ENCODE data around the gene TMEM51. TPM values are rescaled to one million over a fixed set of nuclear protein-coding genes. Genes with fewer than 3 reads are reported as not detected.

TMEM51 gene
- total RNA-seq, 2 donors from 2014 or later: 12.1 TPM

- WGBS, 2 experiments (ENCODE audit: insufficient coverage in 1 of 2, insufficient read length in 1 of 2): 87 to 88% methylated on average over 7 of the region's 7 CpGs
- Mint-ChIP-seq H3K27ac (no peak overlapping the region), H3K36me3 (ENCODE audit: low read depth) (no peaks in the 10 kb centered on the region), H3K9me3 (no peaks in the 10 kb centered on the region), H3K27me3 (ENCODE audit: insufficient read depth) (peaks cover 8% of the 10 kb centered on the region), H3K4me1 (peaks cover 10% of the 10 kb centered on the region), H3K4me3 (no peak overlapping the region)
- Histone ChIP-seq H3K9ac (ENCODE audit: extremely low read depth, low read length, poor library complexity, severe bottlenecking) (no peak overlapping the region), H3K36me3 (ENCODE audit: control insufficient read depth, insufficient read depth, low read length) (no peaks in the 10 kb centered on the region), H3K27ac (ENCODE audit: low read depth, low read length) (no peak overlapping the region), H3K4me3 (ENCODE audit: low read length) (no peak overlapping the region), H3K4me1 (ENCODE audit: control insufficient read depth, insufficient read depth, low read length) (no peaks in the 10 kb centered on the region), H3K27me3 (ENCODE audit: control insufficient read depth, insufficient read depth, low read length, poor library complexity, severe bottlenecking) (peaks cover 3% of the 10 kb centered on the region), H3K9me3 (ENCODE audit: control insufficient read depth, low read length) (no peaks in the 10 kb centered on the region)
- DNase-seq: no peak
- no peak for TF ChIP-seq CTCF (conservative IDR thresholded peaks at IDR 0.05)
Measured at GRCh38 chr1:15106608-15107007, 46.9 kb upstream of the TMEM51 start.

GRCh38 chr1:15107058-15107687, 46.4 kb upstream of the TMEM51 start:
- no peaks in the 10 kb centered on the region for H3K4me1 ChIP-seq (ENCODE audit: control insufficient read depth, insufficient read depth, low read length)
- Mint-ChIP-seq H3K9me3 (no peaks in the 10 kb centered on the region), H3K4me1 (peaks cover 13% of the 10 kb centered on the region), H3K27ac (no peak overlapping the region), H3K4me3 (no peak overlapping the region), H3K27me3 (ENCODE audit: insufficient read depth) (peaks cover 4% of the 10 kb centered on the region), H3K36me3 (ENCODE audit: low read depth) (no peaks in the 10 kb centered on the region)
- no peaks in the 10 kb centered on the region for H3K36me3 ChIP-seq (ENCODE audit: control insufficient read depth, insufficient read depth, low read length)
- H3K9ac ChIP-seq (ENCODE audit: extremely low read depth, low read length, poor library complexity, severe bottlenecking): no peak overlapping the region
- no peak overlapping the region for H3K4me3 ChIP-seq (ENCODE audit: low read length)
- H3K27ac ChIP-seq (ENCODE audit: low read depth, low read length): no peak overlapping the region
- WGBS, 2 experiments (ENCODE audit: insufficient coverage in 1 of 2, insufficient read length in 1 of 2): 83 to 100% methylated on average over 1 of the region's 1 CpG
- H3K9me3 ChIP-seq (ENCODE audit: control insufficient read depth, low read length): no peaks in the 10 kb centered on the region
- no peaks in the 10 kb centered on the region for H3K27me3 ChIP-seq (ENCODE audit: control insufficient read depth, insufficient read depth, low read length, poor library complexity, severe bottlenecking)
- no peak for TF ChIP-seq CTCF (conservative IDR thresholded peaks at IDR 0.05)
- DNase-seq: no peak

GRCh38 chr1:15107911-15108310, 45.6 kb upstream of the TMEM51 start:
- 48 to 53% methylated on average over 4 of the region's 4 CpGs for WGBS, 2 experiments (ENCODE audit: insufficient coverage in 1 of 2, insufficient read length in 1 of 2)
- peaks cover 4% of the 10 kb centered on the region for H3K27me3 Mint-ChIP-seq (ENCODE audit: insufficient read depth)
- no peaks in the 10 kb centered on the region for H3K4me1 ChIP-seq (ENCODE audit: control insufficient read depth, insufficient read depth, low read length)
- no peaks in the 10 kb centered on the region for H3K36me3 ChIP-seq (ENCODE audit: control insufficient read depth, insufficient read depth, low read length)
- no peak overlapping the region for H3K27ac ChIP-seq (ENCODE audit: low read depth, low read length)
- H3K4me3 Mint-ChIP-seq: no peak overlapping the region
- no peaks in the 10 kb centered on the region for H3K9me3 ChIP-seq (ENCODE audit: control insufficient read depth, low read length)
- no peak for DNase-seq
- no peak for TF ChIP-seq CTCF (conservative IDR thresholded peaks at IDR 0.05)
- H3K9me3 Mint-ChIP-seq: no peaks in the 10 kb centered on the region
- H3K27ac Mint-ChIP-seq: no peak overlapping the region
- H3K4me1 Mint-ChIP-seq: peaks cover 20% of the 10 kb centered on the region
- no peaks in the 10 kb centered on the region for H3K36me3 Mint-ChIP-seq (ENCODE audit: low read depth)
- H3K9ac ChIP-seq (ENCODE audit: extremely low read depth, low read length, poor library complexity, severe bottlenecking): no peak overlapping the region
- no peak overlapping the region for H3K4me3 ChIP-seq (ENCODE audit: low read length)
- no peaks in the 10 kb centered on the region for H3K27me3 ChIP-seq (ENCODE audit: control insufficient read depth, insufficient read depth, low read length, poor library complexity, severe bottlenecking)
